ENCODE results near the gene PDCD2L. TPM values are rescaled to one million over a fixed set of nuclear protein-coding genes. Genes with fewer than 3 reads are reported as not detected.

The PDCD2L gene
- total and polyA plus RNA-seq, 10 of the 15 experiments (the other 5 are each of a cell fraction or from before 2014, with no cell fraction given): 7.2 to 41.3 (median 26.9) TPM

GRCh38 chr19:34471906-34472700 is 67.9 kb downstream of the PDCD2L start:
- TF ChIP-seq YBX1 (IDR thresholded peaks at IDR 0.05) (no peak), E4F1 (IDR thresholded peaks at IDR 0.05; ENCODE audit: borderline replicate concordance, partially characterized antibody) (no peak), RB1 (IDR thresholded peaks at IDR 0.05; ENCODE audit: borderline replicate concordance) (no peak)
- Histone ChIP-seq H4K20me1 (ENCODE audit: control insufficient read depth, insufficient read depth) (no peaks in the 10 kb centered on the region), H3K27ac (ENCODE audit: control insufficient read depth, insufficient read depth) (no peak overlapping the region), H3K9me3 (replicated peaks; ENCODE audit: control insufficient read depth, insufficient read depth, low read length) (no peaks in the 10 kb centered on the region), H3K4me1 (ENCODE audit: control insufficient read depth, insufficient read depth, low read length) (no peaks in the 10 kb centered on the region), H3K27me3 (replicated peaks in 1 of 2; ENCODE audit: control insufficient read depth in 2 of 2, insufficient read depth in 2 of 2, low read length in 1 of 2) (no peaks in the 10 kb centered on the region), H3K36me3 (ENCODE audit: control insufficient read depth in 2 of 2, insufficient read depth in 2 of 2, low read length in 1 of 2) (peaks cover 3 to 22% of the 10 kb centered on the region in 2 experiments), H3K79me2 (ENCODE audit: control insufficient read depth, insufficient read depth, low read length) (no peaks in the 10 kb centered on the region), H2AFZ (ENCODE audit: control insufficient read depth, low read depth, low read length) (no peak overlapping the region), H3K4me2 (ENCODE audit: control insufficient read depth, insufficient read depth) (no peak overlapping the region), H3K9ac (ENCODE audit: control insufficient read depth, insufficient read depth, low read length) (no peak overlapping the region), H3K4me3 (no peak overlapping the region)
- ChIA-PET RAD21 (ENCODE audit: unreplicated experiment) (no interaction called here), SMC1A (ENCODE audit: uncharacterized antibody, unreplicated experiment) (no interaction called here), POLR2A (no interaction called here), CTCF (interaction anchor here (1.5 kb wide), 1 partner anchor 29 kb away, joined by 8 read pairs; no protein-coding TSS in a partner anchor)
- intact Hi-C loops (cut with micrococcal nuclease; ENCODE audit: unreplicated experiment): no loop called here
- no TSS peak for BruUV-seq (replicated peaks)
- 99% methylated on average over 8 of the region's 8 CpGs for WGBS (ENCODE audit: insufficient coverage, insufficient replicate concordance, low lambda C conversion rate, missing lambda C conversion rate)
- ATAC-seq (no peak), FAIRE-seq (no peak), DNase-seq (ENCODE audit: low read depth, low spot score) (no peak)
- in situ Hi-C loops (cut with MboI): no loop called here
